Smooth muscle cell (in vitro differentiated cells): ENCODE data around the gene PHACTR1. TPM values are rescaled to one million over a fixed set of nuclear protein-coding genes. Genes with fewer than 3 reads are reported as not detected.

Source experiments
- DNase-seq: peaks from one replicate; lab custom pipeline; 2025; ENCODE audit not compliant: unreplicated experiment; lab: John Stamatoyannopoulos, UW
- H2AFZ ChIP-seq: fragments of 200-600 bp; sonication (generic); 2 replicates; pipeline ENCODE4 v1.6.0; 2016; ENCODE audit warnings: antibody characterized with exemption, low read depth, mild to moderate bottlenecking
- H3F3A ChIP-seq: fragments of 200-600 bp; sonication (generic); 2 replicates; pipeline ENCODE4 v1.6.0; 2017; ENCODE audit warnings: antibody characterized with exemption, low read depth
- H3K27ac ChIP-seq: fragments of 200-600 bp; sonication (generic); 2 replicates; pipeline ENCODE4 v1.5.1; 2016; ENCODE audit warnings: low read depth, mild to moderate bottlenecking
- H3K27me3 ChIP-seq: fragments of 200-600 bp; sonication (generic); 2 replicates; pipeline ENCODE4 v1.6.1; 2016; ENCODE audit warnings: low read depth, mild to moderate bottlenecking
- H3K36me3 ChIP-seq: fragments of 200-600 bp; sonication (generic); 2 replicates; pipeline ENCODE4 v1.5.1; 2016; ENCODE audit warnings: low read depth
- H3K4me1 ChIP-seq: fragments of 200-600 bp; sonication (generic); 2 replicates; pipeline ENCODE4 v1.5.1; 2016; ENCODE audit warnings: low read depth
- H3K4me2 ChIP-seq: fragments of 200-600 bp; sonication (generic); 2 replicates; pipeline ENCODE4 v1.6.0; 2016; ENCODE audit warnings: mild to moderate bottlenecking
- H3K4me3 ChIP-seq: fragments of 200-600 bp; sonication (generic); 2 replicates; pipeline ENCODE4 v1.5.1; 2016; ENCODE audit warnings: mild to moderate bottlenecking
- H3K79me2 ChIP-seq: fragments of 200-600 bp; sonication (generic); 2 replicates; pipeline ENCODE4 v1.6.0; 2016; ENCODE audit warnings: low read depth, mild to moderate bottlenecking
- H3K9ac ChIP-seq: fragments of 200-600 bp; sonication (generic); 2 replicates; pipeline ENCODE4 v1.6.0; 2016; ENCODE audit warnings: low read depth
- H3K9me3 ChIP-seq: fragments of 200-600 bp; sonication (generic); replicated peaks from 2 replicates; pipeline ENCODE4 v1.5.1; 2016; ENCODE audit warnings: low read depth
- H4K20me1 ChIP-seq: fragments of 200-600 bp; sonication (generic); 2 replicates; pipeline ENCODE4 v1.6.0; 2016; ENCODE audit warnings: low read depth
- CTCF ChIP-seq: fragments of 200-600 bp; sonication (generic); IDR thresholded peaks from 2 replicates; pipeline ENCODE4 v1.5.1; 2017; ENCODE audit warnings: borderline replicate concordance, mild to moderate bottlenecking, antibody characterized with exemption; ENCODE audit not compliant: insufficient read depth, poor library complexity, severe bottlenecking
- WGBS: methylation state at CpG from one replicate; pipeline ENCODE4 v1.1.7; 2016; ENCODE audit warnings: low lambda C conversion rate; 5-methylcytosine and 5-hydroxymethylcytosine counted together
- polyA plus RNA-seq: library from polyadenylated mRNA; unstranded; fragments of >200 nt; fragmentation: Nextera tagmentation; extraction: Ambion mirVana; gene quantifications from 2 replicates; pipeline ENCODE4 v1.2.1, GENCODE V29; 2016
- total RNA-seq: library from RNA; depleted of rRNA; stranded (reverse); fragments of >200 nt; gene quantifications from 2 replicates; pipeline ENCODE4 v1.2.3, GENCODE V29; 2014

The PHACTR1 gene
- total and polyA plus RNA-seq, 2 experiments from 2014 or later, result 0.09 to 0.67 TPM

GRCh38 chr6:13198168-13198567 lies 481.6 kb downstream of the PHACTR1 start:
- TF ChIP-seq CTCF, result no peak

GRCh38 chr6:13201336-13201735 lies 484.8 kb downstream of the PHACTR1 start:
- Histone ChIP-seq H3K4me2 (no peak overlapping the region), H3K79me2 (no peaks in the 10 kb centered on the region), H4K20me1 (no peaks in the 10 kb centered on the region), H3K4me1 (no peaks in the 10 kb centered on the region), H3K36me3 (no peaks in the 10 kb centered on the region), H3K27ac (no peak overlapping the region), H3K9ac (no peak overlapping the region), H3K9me3 (no peaks in the 10 kb centered on the region), H3F3A (no peaks in the 10 kb centered on the region), H2AFZ (no peak overlapping the region), H3K4me3 (no peak overlapping the region), H3K27me3 (no peaks in the 10 kb centered on the region)
- 67% methylated on average over 6 of the region's 6 CpGs for WGBS
- DNase-seq, result no peak
- no peak for TF ChIP-seq CTCF

More at GRCh38 chr6:13198168-13198567, 481.6 kb downstream of the PHACTR1 start:
- Histone ChIP-seq H3K4me2 (no peak overlapping the region), H3K27ac (no peak overlapping the region), H4K20me1 (no peaks in the 10 kb centered on the region), H3K4me3 (no peak overlapping the region), H3K9ac (no peak overlapping the region), H3F3A (no peaks in the 10 kb centered on the region), H2AFZ (no peak overlapping the region), H3K27me3 (no peaks in the 10 kb centered on the region), H3K79me2 (no peaks in the 10 kb centered on the region), H3K36me3 (no peaks in the 10 kb centered on the region), H3K4me1 (no peaks in the 10 kb centered on the region), H3K9me3 (no peaks in the 10 kb centered on the region)
- WGBS, result 97% methylated on average over 6 of the region's 6 CpGs
- DNase-seq, result no peak

GRCh38 chr6:13203145-13203544 lies 486.6 kb downstream of the PHACTR1 start:
- WGBS, result 49% methylated on average over 4 of the region's 4 CpGs

More at GRCh38 chr6:13203145-13203544, 486.6 kb downstream of the PHACTR1 start:
- no peak overlapping the region for H3K4me2 ChIP-seq
- H2AFZ ChIP-seq, result no peak overlapping the region
- H3K9ac ChIP-seq, result no peak overlapping the region
- H3K4me3 ChIP-seq, result no peak overlapping the region
- TF ChIP-seq CTCF, result no peak
- no peaks in the 10 kb centered on the region for H3K27me3 ChIP-seq
- H4K20me1 ChIP-seq, result no peaks in the 10 kb centered on the region
- no peaks in the 10 kb centered on the region for H3F3A ChIP-seq
- no peaks in the 10 kb centered on the region for H3K79me2 ChIP-seq
- no peak overlapping the region for H3K27ac ChIP-seq
- no peaks in the 10 kb centered on the region for H3K4me1 ChIP-seq
- H3K9me3 ChIP-seq, result no peaks in the 10 kb centered on the region
- DNase-seq, result no peak
- no peaks in the 10 kb centered on the region for H3K36me3 ChIP-seq
